ENCODE measurements around the gene MRPL2. TPM values are rescaled to one million over a fixed set of nuclear protein-coding genes. Genes with fewer than 3 reads are reported as not detected.
"Not testable (repeated sequence)": the region's sequence is repeated elsewhere in the genome, so short reads cannot be mapped to it uniquely, and the experiment has no call there.

The MRPL2 gene
- polyA plus RNA-seq, 1 experiment = 19.3 TPM

- ChIA-PET POLR2A (interaction anchor here (0.6 kb wide), 1 partner anchor 135 kb away, joined by 3 read pairs; no protein-coding TSS in a partner anchor), CTCF (interaction anchor here (1.3 kb wide), 1 partner anchor 96 kb away, joined by 5 read pairs; no protein-coding TSS in a partner anchor)
- H3K9me3 ChIP-seq (ENCODE audit: control insufficient read depth, insufficient read depth, low read length) = no peaks in the 10 kb centered on the region; the same call in 1 of the 2 replicates
- DNase-seq (ENCODE audit: low read depth, low spot score) = no peak
- H3K27ac ChIP-seq (ENCODE audit: low read depth, low read length) = no peak overlapping the region
- no peaks in the 10 kb centered on the region for H3K27me3 ChIP-seq (ENCODE audit: control insufficient read depth, insufficient read depth, low read length)
- no peak for TF ChIP-seq CTCF (IDR thresholded peaks at IDR 0.05; ENCODE audit: low read depth, low read length)
- no peak overlapping the region for H3K4me3 ChIP-seq (ENCODE audit: low read depth, low read length)
Observed at GRCh38 chr6:43047998-43048397, 11.2 kb downstream of the MRPL2 start.

- Histone ChIP-seq H3K9me3 (ENCODE audit: control insufficient read depth, insufficient read depth, low read length) (no peaks in the 10 kb centered on the region), H3K4me3 (ENCODE audit: low read depth, low read length) (no peak overlapping the region), H3K27me3 (ENCODE audit: control insufficient read depth, insufficient read depth, low read length) (no peaks in the 10 kb centered on the region), H3K27ac (ENCODE audit: low read depth, low read length) (no peak overlapping the region)
- CTCF ChIA-PET = no interaction called here
- DNase-seq (ENCODE audit: low read depth, low spot score) = no peak
- TF ChIP-seq CTCF (IDR thresholded peaks at IDR 0.05; ENCODE audit: low read depth, low read length) = no peak
- POLR2A ChIA-PET = interaction anchor here (0.6 kb wide), 1 partner anchor 31 kb away, joined by 3 read pairs; no protein-coding TSS in a partner anchor
Observed at GRCh38 chr6:43045371-43045930, 13.8 kb downstream of the MRPL2 start.

GRCh38 chr6:43043310-43043709 is 15.9 kb downstream of the MRPL2 start:
- Histone ChIP-seq H3K27ac (ENCODE audit: low read depth, low read length) (no peak overlapping the region), H3K27me3 (ENCODE audit: control insufficient read depth, insufficient read depth, low read length) (no peaks in the 10 kb centered on the region), H3K9me3 (ENCODE audit: control insufficient read depth, insufficient read depth, low read length) (no peaks in the 10 kb centered on the region), H3K4me3 (ENCODE audit: low read depth, low read length) (no peak overlapping the region)
- DNase-seq (ENCODE audit: low read depth, low spot score) = no peak
- ChIA-PET POLR2A (interaction anchor here (0.6 kb wide), 1 partner anchor 127 kb away, joined by 3 read pairs; no protein-coding TSS in a partner anchor), CTCF (no interaction called here)
- TF ChIP-seq CTCF (IDR thresholded peaks at IDR 0.05; ENCODE audit: low read depth, low read length) = no peak

GRCh38 chr6:43041475-43041874 is 17.8 kb downstream of the MRPL2 start:
- not testable (repeated sequence) for H3K9me3 ChIP-seq (ENCODE audit: control insufficient read depth, insufficient read depth, low read length); H3K27me3 ChIP-seq (ENCODE audit: control insufficient read depth, insufficient read depth, low read length); H3K27ac ChIP-seq (ENCODE audit: low read depth, low read length); DNase-seq (ENCODE audit: low read depth, low spot score); H3K4me3 ChIP-seq (ENCODE audit: low read depth, low read length)
- ChIA-PET POLR2A (interaction anchor here (0.6 kb wide), 1 partner anchor 93 kb away, joined by 4 read pairs; no protein-coding TSS in a partner anchor), CTCF (interaction anchor here (0.7 kb wide), 1 partner anchor 9 kb away, joined by 8 read pairs; no protein-coding TSS in a partner anchor)

GRCh38 chr6:43040542-43041257 is 18.5 kb downstream of the MRPL2 start:
- POLR2A ChIA-PET = no interaction called here
- CTCF ChIA-PET = interaction anchor here (0.7 kb wide), 1 partner anchor 10 kb away, joined by 8 read pairs; no protein-coding TSS in a partner anchor

More at GRCh38 chr6:43040542-43041257, 18.5 kb downstream of the MRPL2 start:
- no peaks in the 10 kb centered on the region for H3K9me3 ChIP-seq (ENCODE audit: control insufficient read depth, insufficient read depth, low read length)
- no peak overlapping the region for H3K27ac ChIP-seq (ENCODE audit: low read depth, low read length)
- no peak for DNase-seq (ENCODE audit: low read depth, low spot score)
- H3K27me3 ChIP-seq (ENCODE audit: control insufficient read depth, insufficient read depth, low read length) = no peaks in the 10 kb centered on the region
- no peak for TF ChIP-seq CTCF (IDR thresholded peaks at IDR 0.05; ENCODE audit: low read depth, low read length)
- no peak overlapping the region for H3K4me3 ChIP-seq (ENCODE audit: low read depth, low read length)
